Measurements from ENCODE around the gene TCERG1.
"Not testable (repeated sequence)": the region's sequence is repeated elsewhere in the genome, so short reads cannot be mapped to it uniquely, and the experiment has no call there.

Gene TCERG1

DNA sequence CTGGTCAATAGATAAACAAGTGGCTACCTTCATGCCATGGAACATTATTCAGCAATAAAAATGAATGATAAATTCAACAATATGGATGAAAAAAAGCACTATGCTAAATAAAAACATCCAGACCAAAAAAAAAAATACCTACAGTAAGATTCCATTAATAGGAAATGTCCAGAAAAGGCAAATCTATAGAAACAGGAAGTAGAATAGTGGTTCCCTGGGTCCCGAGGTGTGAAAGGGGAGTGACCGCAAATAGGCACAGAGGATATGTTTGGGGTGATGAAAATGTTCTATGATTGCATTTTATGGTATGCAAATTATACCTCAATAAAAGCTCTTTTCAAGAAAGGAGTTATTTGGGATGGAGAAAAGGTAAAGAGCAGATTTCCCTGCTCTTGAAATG is 72.4 kb downstream of the TCERG1 start:
- in situ Hi-C loops (cut with MboI; ENCODE audit: low sequenced_read_pairs), result no loop called here

DNA sequence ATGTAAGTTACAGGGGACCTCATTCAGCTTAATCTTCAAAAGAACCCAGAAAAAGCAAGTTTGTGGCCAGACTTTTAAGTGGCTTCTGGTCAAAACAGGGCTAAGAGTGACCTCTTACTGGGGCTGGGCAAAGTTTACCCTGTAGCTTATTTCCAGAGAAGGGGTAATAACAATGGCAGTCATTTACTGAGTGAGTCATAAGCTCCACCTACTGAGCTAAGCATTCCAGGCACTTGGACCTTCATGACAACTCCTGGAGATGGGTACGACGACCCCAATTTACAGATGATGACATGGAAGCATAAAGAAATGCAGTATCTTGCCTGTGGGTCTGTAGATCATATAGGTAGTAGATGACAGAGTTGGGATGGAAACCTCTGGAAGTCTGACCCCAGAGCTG is 73.6 kb downstream of the TCERG1 start:
- in situ Hi-C loops (cut with MboI; ENCODE audit: low sequenced_read_pairs), result no loop called here

DNA sequence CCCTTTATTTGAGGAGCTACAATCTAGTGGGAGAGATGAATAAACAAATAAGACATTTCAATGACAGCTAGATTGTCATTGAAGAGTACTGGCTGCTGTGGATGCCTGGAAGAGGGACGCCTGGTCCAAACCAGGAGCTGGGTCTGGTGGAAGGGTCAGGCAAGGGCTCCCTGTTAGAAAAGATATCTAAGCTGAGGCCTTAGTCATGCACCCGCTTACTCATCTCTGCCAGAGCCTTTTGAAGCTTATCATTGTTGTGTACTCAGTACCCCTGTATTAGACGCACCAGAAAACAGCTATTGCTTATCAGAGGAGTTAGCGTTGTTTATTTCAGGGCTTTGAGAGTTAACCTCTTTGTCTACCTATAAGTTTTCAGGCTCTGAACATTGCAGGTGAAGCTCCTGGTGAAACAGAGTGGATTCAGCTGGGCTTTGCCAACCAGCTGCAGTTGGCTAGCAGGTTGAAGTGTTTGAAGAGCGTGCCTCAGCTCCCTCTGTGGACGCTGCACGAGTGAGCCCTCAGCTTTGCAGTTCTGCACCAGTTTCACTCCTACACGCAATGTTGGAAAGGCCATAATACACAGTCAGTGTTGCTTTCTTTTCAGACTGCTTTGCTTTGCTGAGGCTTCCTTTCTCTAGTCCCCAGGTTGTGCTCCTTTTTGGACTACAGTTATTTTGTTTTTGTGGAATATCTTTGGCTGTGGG is 74.4 kb downstream of the TCERG1 start:
- in situ Hi-C loops (cut with MboI; ENCODE audit: low sequenced_read_pairs), result no loop called here

DNA sequence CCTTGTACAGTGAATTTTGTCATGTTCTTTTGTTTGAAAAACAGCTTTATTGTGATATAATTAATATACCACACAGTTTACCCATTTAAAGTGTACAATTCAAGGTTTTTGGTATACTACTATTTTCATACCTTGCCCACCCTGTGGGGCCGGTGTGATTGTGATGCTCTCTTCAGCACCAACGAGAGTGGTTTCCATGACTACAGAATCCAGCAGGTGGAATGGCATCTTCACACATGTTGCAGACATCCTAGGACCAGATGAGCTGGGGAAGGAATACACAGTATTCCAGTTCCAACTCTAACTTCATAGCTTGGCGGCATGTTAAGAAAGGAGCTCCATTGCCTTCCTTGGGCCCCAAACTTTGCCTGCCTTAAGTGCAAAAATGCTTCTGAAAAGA is 76.6 kb downstream of the TCERG1 start:
- in situ Hi-C loops (cut with MboI; ENCODE audit: low sequenced_read_pairs), result no loop called here

DNA sequence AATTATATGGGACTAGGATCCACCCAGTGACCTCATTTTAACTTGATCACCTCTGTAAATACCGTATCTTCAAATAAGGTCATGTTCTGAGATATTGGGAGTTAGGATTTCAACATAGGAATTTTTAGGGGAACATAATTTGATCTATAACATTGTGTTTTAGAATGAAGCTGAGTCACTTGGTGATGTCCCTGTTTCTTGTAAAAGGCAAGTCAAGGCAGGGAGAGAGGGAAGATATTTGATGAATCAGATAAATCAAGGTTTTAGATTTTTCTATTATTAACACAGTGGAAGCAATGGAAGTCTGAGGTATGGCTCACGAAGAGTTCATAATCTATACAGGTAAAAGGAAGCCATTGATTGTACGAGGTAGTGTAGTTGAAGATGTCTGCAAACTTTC is 80.7 kb downstream of the TCERG1 start:
- in situ Hi-C loops (cut with MboI; ENCODE audit: low sequenced_read_pairs), result loop anchor here (25.0 kb wide), 1 partner anchor 435 kb away; no protein-coding TSS in a partner anchor

DNA sequence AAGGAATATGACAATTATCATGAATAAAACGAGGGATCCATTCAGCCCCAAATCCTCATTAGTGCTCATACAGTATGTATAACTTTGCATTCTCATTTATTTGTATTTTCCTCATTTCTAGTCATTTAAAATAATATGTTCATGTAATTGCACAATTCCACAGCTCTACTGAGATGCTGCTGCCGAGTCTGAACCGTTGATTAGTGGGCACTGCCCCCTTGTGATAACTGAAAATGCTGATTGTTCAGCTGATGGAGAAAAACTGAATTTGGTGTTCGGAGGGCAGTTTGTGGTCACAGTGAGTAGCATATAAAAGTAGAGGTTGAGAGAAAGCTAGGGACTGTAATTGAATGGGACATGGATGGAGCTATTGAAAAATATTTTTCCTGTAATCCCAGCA is 81.1 kb downstream of the TCERG1 start:
- in situ Hi-C loops (cut with MboI; ENCODE audit: low sequenced_read_pairs), result loop anchor here (25.0 kb wide), 1 partner anchor 434 kb away; no protein-coding TSS in a partner anchor

DNA sequence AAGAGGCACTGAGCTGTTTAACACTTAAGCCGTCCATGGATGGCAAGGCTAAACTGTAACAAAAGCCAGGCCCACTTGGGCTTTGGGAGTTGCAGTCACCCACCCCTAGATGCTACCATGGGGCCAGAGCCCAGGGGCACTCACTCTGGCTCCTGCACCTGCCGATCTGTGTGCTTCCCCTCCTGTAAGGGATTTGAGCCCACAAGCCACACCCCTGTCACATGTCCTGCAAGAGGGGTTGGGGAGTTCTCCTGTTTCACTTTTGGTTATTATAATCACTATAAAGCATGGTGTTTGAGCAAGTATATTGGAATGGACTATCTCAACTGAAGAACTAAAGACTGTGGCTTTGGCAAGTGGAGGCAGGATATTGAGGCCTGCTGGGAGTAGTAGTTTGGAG is 82.9 kb downstream of the TCERG1 start:
- in situ Hi-C loops (cut with MboI; ENCODE audit: low sequenced_read_pairs), result loop anchor here (25.0 kb wide), 1 partner anchor 432 kb away; no protein-coding TSS in a partner anchor

DNA sequence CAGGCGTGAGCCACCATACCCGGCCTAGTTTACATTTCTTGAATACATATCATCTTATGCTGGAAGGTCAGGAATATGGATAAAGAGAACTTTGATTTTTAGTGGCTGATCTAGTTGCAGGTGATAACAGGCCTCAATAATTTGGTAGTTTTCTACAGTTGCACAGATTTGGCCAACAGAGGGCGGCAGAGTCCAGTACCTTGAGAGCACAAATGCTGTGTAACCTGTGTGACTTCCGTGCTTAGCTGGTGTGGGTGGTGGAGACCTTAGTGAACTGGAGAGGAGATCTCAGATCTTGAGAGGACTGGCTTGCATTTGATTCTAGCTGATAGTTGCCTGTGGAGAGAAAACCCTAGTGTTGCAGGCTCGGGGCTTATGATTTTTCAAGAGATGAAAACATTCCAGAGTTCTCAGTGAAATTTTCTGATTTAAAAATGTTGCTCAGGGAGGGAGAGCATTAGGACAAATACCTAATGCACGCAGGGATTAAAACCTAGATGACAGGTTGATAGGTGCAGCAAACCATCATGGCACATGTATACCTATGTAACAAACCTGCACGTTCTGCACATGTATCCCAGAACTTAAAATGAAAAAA is 86.2 kb downstream of the TCERG1 start:
- in situ Hi-C loops (cut with MboI; ENCODE audit: low sequenced_read_pairs), result loop anchor here (25.0 kb wide), 1 partner anchor 429 kb away; no protein-coding TSS in a partner anchor

DNA sequence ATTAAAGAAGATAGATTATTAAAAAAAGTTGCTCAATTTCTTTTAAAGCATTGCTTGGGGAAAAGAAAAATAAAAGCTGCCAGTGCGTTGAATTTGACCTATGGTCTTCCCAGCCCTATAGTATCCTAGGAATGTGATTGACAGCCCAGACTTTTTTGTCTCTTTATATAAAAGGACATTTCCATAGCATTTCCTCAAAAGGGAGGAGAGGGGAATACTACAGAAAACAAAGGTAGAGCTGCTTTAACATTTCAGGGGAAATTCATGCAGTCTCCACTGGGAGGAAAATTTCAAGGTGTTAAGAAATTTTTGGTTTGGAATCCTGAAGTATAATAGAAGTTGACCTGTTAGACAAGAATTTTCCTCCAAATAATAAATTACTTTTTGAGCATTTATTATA is 86.7 kb downstream of the TCERG1 start:
- in situ Hi-C loops (cut with MboI; ENCODE audit: low sequenced_read_pairs), result loop anchor here (25.0 kb wide), 1 partner anchor 428 kb away; no protein-coding TSS in a partner anchor

DNA sequence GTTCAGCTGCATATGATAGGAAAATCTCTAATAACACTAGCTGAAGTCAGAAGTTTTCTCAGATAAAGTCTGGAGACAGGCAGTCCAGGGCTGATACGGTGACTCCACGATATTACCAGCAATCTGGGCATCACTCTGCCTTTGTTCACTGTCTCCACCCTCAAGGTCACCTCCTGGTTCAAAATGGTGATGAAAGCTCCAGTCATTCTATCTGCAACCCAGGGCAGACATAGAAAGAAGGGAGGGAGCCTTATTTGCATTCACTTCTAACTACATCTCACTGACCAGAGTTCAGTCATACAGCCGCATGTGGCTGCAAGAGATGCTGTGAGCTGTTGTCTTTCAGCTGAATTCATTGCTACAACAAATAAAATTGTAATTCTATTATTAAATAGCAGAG is 91.3 kb downstream of the TCERG1 start:
- in situ Hi-C loops (cut with MboI; ENCODE audit: low sequenced_read_pairs), result loop anchor here (25.0 kb wide), 1 partner anchor 424 kb away; no protein-coding TSS in a partner anchor

DNA sequence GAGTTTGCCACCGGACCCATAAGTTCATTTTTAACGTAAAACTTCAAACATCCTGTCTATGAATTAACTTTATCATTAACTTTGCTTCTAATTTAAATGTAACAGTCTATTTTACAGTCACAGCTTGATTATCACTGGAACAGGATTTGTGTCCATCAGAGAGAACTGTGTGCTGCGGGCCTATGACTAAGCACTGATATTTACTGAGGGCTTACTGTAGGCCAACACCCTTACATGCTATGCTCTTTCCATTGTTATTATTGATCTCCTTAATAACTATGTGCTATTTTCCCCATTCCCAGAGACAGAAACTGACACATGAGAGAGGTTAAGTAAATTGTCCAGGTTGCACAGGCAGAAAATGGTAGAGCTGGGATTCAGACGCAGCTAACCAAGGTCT is 92.8 kb downstream of the TCERG1 start:
- in situ Hi-C loops (cut with MboI; ENCODE audit: low sequenced_read_pairs), result loop anchor here (25.0 kb wide), 1 partner anchor 422 kb away; no protein-coding TSS in a partner anchor

DNA sequence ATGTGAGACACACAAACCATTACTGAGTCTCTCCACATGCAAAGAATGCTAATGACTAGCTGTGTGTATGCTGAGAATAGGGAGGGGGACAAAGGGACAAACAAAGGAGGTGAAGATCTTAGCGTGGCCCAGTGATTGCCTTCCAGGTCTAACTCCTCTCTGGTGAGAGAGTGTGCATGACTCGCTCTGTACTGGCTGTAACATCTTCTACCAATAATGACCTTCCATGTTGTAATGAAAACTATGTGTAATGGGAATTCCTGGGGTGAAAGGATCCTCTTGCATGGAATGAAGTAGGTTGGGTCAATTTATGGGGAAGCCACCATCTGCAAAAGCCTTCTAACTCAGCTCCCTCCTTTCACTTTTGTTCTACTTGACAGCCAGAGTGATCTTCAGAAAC is 93.3 kb downstream of the TCERG1 start:
- in situ Hi-C loops (cut with MboI; ENCODE audit: low sequenced_read_pairs), result loop anchor here (25.0 kb wide), 1 partner anchor 422 kb away; no protein-coding TSS in a partner anchor

DNA sequence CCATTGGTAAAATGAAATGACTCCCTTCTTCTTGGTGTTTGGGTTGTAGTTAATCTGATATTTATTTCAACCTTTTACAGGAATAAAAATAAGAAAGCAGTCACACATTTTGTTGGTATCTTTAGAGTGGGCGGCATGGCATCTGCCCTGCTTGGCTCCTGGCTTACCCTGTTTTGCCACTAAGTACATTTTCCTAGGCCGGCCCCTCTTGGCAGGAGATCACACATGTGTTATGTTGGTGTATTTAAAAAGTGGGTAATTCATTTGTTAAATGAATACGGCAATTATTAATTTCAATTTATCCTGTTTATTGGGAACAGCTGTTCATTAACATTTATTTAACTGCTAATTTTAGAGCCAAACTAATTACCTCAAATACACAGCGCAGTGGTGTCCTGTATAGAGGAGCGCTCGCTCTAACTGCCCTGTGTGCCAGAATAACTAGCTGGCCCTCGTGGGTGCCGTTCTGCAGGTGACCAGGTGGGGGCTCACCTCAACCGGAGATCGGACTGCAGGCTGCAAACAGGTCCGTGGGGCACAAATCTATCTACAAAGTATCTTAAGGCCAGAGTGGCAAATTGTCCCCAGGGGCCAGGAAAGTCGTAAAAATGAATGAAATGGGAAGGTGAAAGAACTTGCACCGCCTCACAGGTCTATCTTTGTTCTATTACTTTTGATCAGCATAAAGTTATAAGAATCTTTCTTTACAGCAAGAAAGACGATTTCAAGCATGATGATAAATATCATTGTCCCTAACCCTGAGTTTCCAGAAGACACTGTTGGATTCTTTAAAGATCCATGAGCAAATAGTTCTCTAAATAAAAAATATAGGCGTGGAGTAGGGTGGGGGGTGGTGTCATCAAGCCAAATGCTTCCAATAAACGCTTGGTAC is 95.1 kb downstream of the TCERG1 start:
- in situ Hi-C loops (cut with MboI; ENCODE audit: low sequenced_read_pairs), result loop anchor here (25.0 kb wide), 1 partner anchor 420 kb away; no protein-coding TSS in a partner anchor

DNA sequence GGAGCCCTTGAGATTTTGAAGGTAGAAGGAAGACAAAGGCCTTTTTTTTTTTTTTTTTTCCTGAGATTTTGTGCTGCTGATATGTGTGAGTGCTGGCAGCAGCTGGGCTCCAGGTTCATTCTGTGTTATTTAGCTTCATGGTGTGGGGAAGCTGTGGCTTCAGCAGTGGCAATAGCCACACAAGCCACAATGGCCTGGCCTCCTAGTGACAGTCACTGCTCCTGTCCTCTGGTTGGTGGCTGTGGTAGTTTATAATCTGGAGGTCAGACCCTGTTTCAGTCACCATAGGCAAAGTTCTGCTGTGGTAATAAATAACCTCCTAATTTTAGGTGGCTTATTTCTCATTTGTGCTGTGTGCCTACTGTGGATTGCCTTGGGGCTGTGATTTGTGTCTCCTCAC is 97.1 kb downstream of the TCERG1 start:
- in situ Hi-C loops (cut with MboI; ENCODE audit: low sequenced_read_pairs), result loop anchor here (25.0 kb wide), 1 partner anchor 418 kb away; no protein-coding TSS in a partner anchor

DNA sequence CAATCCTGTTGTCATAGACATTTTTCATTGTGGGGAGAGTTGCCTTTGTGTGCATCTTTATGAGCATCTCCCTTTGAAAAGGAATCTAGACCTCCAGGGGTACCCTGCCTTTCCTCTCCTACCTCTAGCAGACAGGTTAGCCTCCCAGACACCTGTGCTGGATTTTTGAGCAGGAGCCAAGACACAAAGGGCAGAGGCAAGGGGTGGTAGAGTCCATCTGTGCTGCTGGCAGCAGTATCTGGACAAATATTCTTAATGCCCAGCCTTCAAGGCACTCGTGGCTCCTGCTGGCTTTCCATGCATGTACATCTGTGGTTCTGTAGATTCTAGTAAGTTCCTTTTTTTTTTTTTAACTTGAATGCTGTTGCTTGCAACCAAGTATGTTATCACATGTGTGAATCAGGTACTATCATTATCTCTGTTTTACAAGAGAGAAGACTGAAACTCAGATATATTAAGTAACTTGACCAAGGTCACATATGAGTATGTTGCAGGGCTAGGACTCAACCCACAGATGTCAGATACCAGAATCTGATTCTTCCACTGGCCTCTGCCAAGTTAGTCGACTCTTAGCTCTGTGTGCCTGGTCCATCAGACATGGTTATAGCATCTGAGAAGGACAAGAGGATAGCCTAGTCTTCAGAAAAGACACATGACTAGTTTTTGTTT is 101.8 kb downstream of the TCERG1 start:
- in situ Hi-C loops (cut with MboI; ENCODE audit: low sequenced_read_pairs), result loop anchor here (25.0 kb wide), 1 partner anchor 413 kb away; no protein-coding TSS in a partner anchor

DNA sequence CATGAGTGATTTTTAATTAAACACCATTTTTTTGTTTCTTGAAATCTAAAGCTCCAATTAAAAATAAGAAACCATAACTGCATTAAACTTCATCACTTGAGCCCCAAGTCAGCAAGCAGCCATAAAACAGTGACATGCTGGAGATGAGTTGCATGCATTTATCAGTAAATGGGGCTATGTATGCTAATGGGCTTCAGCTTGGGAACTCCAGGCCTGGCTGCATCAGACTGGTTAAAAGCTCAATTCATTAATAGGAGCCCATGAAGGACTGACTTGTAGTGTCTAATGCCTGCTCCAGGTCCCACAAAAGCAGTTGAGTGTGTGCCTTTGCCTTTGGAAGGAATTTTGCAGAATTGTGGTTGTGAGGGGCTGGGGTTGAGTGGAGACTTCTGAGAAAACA is 102.5 kb downstream of the TCERG1 start:
- in situ Hi-C loops (cut with MboI; ENCODE audit: low sequenced_read_pairs), result loop anchor here (25.0 kb wide), 1 partner anchor 413 kb away; no protein-coding TSS in a partner anchor

DNA sequence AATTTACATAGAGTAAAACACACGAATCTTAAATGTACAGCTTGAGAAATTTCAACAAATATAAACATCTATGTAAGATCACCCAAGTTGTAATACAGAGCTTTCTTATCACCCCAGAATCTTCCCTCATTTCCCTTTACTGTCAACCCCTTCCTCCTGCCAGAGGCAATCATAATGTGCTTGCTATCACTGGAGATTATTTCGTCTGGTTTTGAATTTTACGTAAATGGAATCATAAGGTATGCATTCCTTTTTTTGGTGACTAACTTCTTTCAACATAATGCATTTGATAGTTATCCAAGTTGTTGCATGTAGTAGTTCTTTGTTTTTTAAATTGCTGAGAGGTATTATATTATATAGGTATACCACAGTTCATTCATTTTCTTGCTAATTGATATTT is 106.3 kb downstream of the TCERG1 start:
- in situ Hi-C loops (cut with MboI; ENCODE audit: low sequenced_read_pairs), result no loop called here

DNA sequence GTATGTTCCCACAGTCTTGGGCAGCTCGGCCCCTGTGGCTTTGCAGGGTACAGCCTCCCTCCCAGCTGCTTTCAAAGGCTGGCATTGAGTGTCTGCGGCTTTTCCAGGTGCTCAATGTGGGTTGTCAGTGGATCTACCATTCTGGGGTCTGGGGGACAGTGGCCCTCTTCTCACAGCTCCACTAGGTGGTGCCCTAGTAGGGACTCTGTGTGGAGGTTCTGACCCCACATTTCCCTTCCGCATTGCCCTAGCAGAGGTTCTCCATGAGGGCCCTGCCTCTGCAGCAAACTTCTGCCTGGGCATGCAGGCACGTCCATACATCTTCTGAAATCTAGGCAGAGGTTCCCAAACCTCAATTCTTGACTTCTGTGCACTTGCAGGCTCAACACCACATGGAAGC is 109.8 kb downstream of the TCERG1 start:
- in situ Hi-C loops (cut with MboI; ENCODE audit: low sequenced_read_pairs), result not testable (repeated sequence)

DNA sequence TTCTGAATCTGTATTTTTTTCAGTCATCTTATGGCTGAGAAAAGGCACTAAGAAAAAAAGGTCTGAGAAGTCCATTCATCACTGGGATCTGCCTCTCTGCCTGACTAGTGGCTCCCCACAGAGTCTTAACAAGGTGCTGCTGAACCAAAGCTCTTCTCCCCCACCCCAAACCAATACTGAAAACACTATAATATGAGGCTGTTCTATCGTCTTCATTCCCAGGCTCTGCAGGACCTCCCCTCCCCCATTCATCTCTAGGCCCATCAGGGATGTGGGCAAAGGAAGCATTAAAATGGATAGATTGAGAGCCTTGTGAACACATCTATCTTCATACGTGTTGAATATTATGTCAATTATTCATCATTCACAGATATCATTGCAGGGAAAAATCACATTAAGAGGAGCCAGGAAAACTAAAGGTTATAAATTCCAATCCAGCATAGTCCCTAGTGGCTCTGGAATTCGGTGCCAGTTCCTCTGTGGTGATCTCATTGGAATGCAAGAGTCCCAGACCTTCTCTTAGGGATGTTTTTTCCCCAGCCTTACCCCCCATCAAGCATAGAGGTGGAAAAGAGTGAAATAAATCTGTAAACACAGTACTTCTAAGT is 113.2 kb downstream of the TCERG1 start:
- in situ Hi-C loops (cut with MboI; ENCODE audit: low sequenced_read_pairs), result no loop called here
